ENCODE measurements around the gene DLG2.

DNA sequence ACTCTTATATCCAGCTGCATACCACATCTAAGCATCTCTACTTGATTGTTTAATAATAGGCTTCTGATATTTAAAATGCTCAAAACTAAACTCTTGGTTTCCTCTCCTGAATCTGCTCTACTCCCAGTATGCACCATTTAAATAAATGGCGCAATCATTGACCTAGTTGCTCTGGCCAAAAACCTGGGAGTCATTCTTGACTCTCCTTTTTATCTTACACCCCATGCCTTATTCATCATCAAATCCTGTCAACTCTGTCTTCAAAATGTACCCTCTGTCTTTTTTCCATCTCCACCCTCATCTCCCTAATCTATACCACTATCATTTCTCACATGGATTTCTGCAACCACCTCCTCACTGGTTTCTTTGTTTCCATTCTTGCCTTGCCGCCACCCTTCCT is 1941.4 kb downstream of the DLG2 start:
- TF ChIP-seq, protein P1, sequence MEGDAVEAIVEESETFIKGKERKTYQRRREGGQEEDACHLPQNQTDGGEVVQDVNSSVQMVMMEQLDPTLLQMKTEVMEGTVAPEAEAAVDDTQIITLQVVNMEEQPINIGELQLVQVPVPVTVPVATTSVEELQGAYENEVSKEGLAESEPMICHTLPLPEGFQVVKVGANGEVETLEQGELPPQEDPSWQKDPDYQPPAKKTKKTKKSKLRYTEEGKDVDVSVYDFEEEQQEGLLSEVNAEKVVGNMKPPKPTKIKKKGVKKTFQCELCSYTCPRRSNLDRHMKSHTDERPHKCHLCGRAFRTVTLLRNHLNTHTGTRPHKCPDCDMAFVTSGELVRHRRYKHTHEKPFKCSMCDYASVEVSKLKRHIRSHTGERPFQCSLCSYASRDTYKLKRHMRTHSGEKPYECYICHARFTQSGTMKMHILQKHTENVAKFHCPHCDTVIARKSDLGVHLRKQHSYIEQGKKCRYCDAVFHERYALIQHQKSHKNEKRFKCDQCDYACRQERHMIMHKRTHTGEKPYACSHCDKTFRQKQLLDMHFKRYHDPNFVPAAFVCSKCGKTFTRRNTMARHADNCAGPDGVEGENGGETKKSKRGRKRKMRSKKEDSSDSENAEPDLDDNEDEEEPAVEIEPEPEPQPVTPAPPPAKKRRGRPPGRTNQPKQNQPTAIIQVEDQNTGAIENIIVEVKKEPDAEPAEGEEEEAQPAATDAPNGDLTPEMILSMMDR (conservative IDR thresholded peaks at IDR 0.05; ENCODE audit: low read depth, low read length): no peak
- no peak for TF ChIP-seq CEBPB (IDR thresholded peaks at IDR 0.05; ENCODE audit: low read depth, low read length)
- no peak for TF ChIP-seq RAD21 (IDR thresholded peaks at IDR 0.05; ENCODE audit: low read length)
- no peak for TF ChIP-seq NFE2L2 (IDR thresholded peaks at IDR 0.05; ENCODE audit: low read depth, low read length)
- TF ChIP-seq BHLHE40 (IDR thresholded peaks at IDR 0.05; ENCODE audit: low read depth, low read length): no peak
- no peak for TF ChIP-seq MAFK (IDR thresholded peaks at IDR 0.05; ENCODE audit: low read depth, low read length)
- TF ChIP-seq RFX5 (IDR thresholded peaks at IDR 0.05; ENCODE audit: low read depth, low read length): no peak
- no peak for TF ChIP-seq POLR2A (IDR thresholded peaks at IDR 0.05; ENCODE audit: low read depth, low read length)
- no peak for TF ChIP-seq RCOR1 (IDR thresholded peaks at IDR 0.05; ENCODE audit: insufficient replicate concordance, low read length)
- TF ChIP-seq, protein P2, sequence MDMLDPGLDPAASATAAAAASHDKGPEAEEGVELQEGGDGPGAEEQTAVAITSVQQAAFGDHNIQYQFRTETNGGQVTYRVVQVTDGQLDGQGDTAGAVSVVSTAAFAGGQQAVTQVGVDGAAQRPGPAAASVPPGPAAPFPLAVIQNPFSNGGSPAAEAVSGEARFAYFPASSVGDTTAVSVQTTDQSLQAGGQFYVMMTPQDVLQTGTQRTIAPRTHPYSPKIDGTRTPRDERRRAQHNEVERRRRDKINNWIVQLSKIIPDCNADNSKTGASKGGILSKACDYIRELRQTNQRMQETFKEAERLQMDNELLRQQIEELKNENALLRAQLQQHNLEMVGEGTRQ (IDR thresholded peaks at IDR 0.05; ENCODE audit: low read depth, low read length): no peak
- TF ChIP-seq MAZ (IDR thresholded peaks at IDR 0.05; ENCODE audit: borderline replicate concordance, low read depth, low read length): no peak

Measured in IMR-90 (cell line).